DOHH2 (cell line): ENCODE measurements around the gene OLFML2A.

Experiments used
- H3F3A ChIP-seq: fragments of 200-600 bp; sonication (generic), shearing (Covaris generic); 2 replicates; pipeline ENCODE4 v1.6.0; 2016; ENCODE audit warnings: antibody characterized with exemption, mild to moderate bottlenecking; ENCODE audit not compliant: control insufficient read depth, insufficient read depth
- H3K27ac ChIP-seq: fragments of 200-600 bp; sonication (generic); 2 replicates; pipeline ENCODE4 v1.5.1; 2014; ENCODE audit warnings: low read depth, mild to moderate bottlenecking, low read length, moderate library complexity
- H3K27me3 ChIP-seq: fragments of 200-600 bp; sonication (generic); 2 replicates; pipeline ENCODE4 v1.6.1; 2014; ENCODE audit warnings: mild to moderate bottlenecking, low read length, mixed read lengths; ENCODE audit not compliant: control insufficient read depth
- H3K36me3 ChIP-seq: fragments of 200-600 bp; sonication (generic); 2 replicates; pipeline ENCODE4 v1.6.1; 2014; ENCODE audit warnings: mild to moderate bottlenecking, low read length, moderate library complexity, mixed read lengths; ENCODE audit not compliant: control insufficient read depth
- H3K4me1 ChIP-seq: fragments of 200-600 bp; sonication (generic); 2 replicates; pipeline ENCODE4 v1.6.1; 2014; ENCODE audit warnings: mild to moderate bottlenecking, low read length, mixed read lengths; ENCODE audit not compliant: control insufficient read depth
- H3K4me2 ChIP-seq: fragments of 200-600 bp; sonication (generic); 2 replicates; pipeline ENCODE4 v1.6.0; 2014; ENCODE audit warnings: mild to moderate bottlenecking, low read length, moderate library complexity
- H3K4me3 ChIP-seq: fragments of 200-600 bp; sonication (generic); 2 replicates; pipeline ENCODE4 v1.5.1; 2014; ENCODE audit warnings: mild to moderate bottlenecking, low read length, mixed read lengths
- H3K79me2 ChIP-seq: fragments of 200-600 bp; sonication (generic); 2 replicates; pipeline ENCODE4 v1.6.1; 2014; ENCODE audit warnings: mild to moderate bottlenecking, low read length, mixed read lengths; ENCODE audit not compliant: control insufficient read depth
- H3K9me2 ChIP-seq: fragments of 200-600 bp; sonication (generic); replicated peaks from 2 replicates; pipeline ENCODE4 v1.6.1; 2014; ENCODE audit warnings: mild to moderate bottlenecking, low read length, mixed read lengths; ENCODE audit not compliant: control insufficient read depth
- H3K9me3 ChIP-seq: fragments of 200-600 bp; sonication (generic); 2 replicates; pipeline ENCODE4 v1.6.1; 2014; ENCODE audit warnings: antibody characterized with exemption, low read length, mixed read lengths; ENCODE audit not compliant: control insufficient read depth, insufficient read depth
- H4K20me1 ChIP-seq: fragments of 200-600 bp; sonication (generic); 2 replicates; pipeline ENCODE4 v1.6.0; 2014; ENCODE audit warnings: low read depth, mild to moderate bottlenecking, antibody characterized with exemption, low read length, moderate library complexity; ENCODE audit not compliant: control insufficient read depth, insufficient read depth
- CTCF ChIP-seq: fragments of 200-600 bp; sonication (generic); IDR thresholded peaks from one replicate; pipeline ENCODE4 v1.5.1; 2014; ENCODE audit warnings: antibody characterized with exemption, mild to moderate bottlenecking, low read depth, low read length; ENCODE audit not compliant: poor library complexity, severe bottlenecking
- EZH2phosphoT487 ChIP-seq: fragments of 200-600 bp; sonication (generic); IDR thresholded peaks from 2 replicates; pipeline ENCODE4 v1.6.1; 2017; ENCODE audit warnings: borderline replicate concordance, mild to moderate bottlenecking, antibody characterized with exemption, low read length, moderate library complexity, mixed read lengths

Gene OLFML2A

GRCh38 chr9:124794902-124795491 is 18.1 kb downstream of the OLFML2A start:
- Histone ChIP-seq H4K20me1 (no peaks in the 10 kb centered on the region), H3K27me3 (peaks cover 25% of the 10 kb centered on the region), H3K4me2 (no peak overlapping the region), H3K79me2 (no peaks in the 10 kb centered on the region), H3K9me2 (no peaks in the 10 kb centered on the region), H3K4me1 (no peaks in the 10 kb centered on the region), H3K9me3 (no peaks in the 10 kb centered on the region), H3K36me3 (no peaks in the 10 kb centered on the region), H3K27ac (no peak overlapping the region), H3K4me3 (no peak overlapping the region), H3F3A (no peaks in the 10 kb centered on the region)
- no peak for TF ChIP-seq CTCF
- TF ChIP-seq EZH2phosphoT487, result no peak

DNA sequence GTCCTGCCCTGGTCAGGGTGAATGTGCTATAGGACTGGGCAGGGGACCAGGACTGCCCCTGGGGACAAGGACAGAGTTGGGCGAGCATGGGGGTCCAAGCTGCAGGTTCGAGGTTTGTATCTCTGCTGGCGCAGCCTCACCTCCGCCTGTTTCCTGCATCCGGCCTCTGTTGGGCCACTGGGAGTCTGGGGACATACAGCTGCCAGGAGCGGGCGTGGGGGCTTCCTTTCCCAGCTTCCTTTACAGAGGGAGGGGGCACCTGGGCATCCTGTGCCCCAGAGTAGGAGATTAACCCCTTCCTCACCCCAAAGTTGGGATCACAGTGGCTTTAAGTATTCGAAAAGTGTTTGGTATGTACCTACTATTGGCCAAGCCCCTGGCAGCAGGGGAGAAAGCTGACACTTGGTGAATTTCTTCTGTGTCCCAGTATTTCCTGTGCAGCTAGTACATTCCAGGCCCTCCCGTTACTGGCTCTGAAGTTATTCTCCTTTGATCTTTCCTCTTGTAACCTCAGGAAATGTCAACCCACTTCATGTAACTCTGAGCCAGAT is 19.0 kb downstream of the OLFML2A start:
- Histone ChIP-seq H3K27me3 (peaks cover 35% of the 10 kb centered on the region), H3K4me3 (no peak overlapping the region), H4K20me1 (no peaks in the 10 kb centered on the region), H3F3A (no peaks in the 10 kb centered on the region), H3K79me2 (no peaks in the 10 kb centered on the region), H3K27ac (no peak overlapping the region), H3K4me2 (no peak overlapping the region), H3K4me1 (no peaks in the 10 kb centered on the region), H3K9me2 (no peaks in the 10 kb centered on the region), H3K9me3 (no peaks in the 10 kb centered on the region), H3K36me3 (no peaks in the 10 kb centered on the region)
- TF ChIP-seq CTCF, result no peak
- TF ChIP-seq EZH2phosphoT487, result no peak

DNA sequence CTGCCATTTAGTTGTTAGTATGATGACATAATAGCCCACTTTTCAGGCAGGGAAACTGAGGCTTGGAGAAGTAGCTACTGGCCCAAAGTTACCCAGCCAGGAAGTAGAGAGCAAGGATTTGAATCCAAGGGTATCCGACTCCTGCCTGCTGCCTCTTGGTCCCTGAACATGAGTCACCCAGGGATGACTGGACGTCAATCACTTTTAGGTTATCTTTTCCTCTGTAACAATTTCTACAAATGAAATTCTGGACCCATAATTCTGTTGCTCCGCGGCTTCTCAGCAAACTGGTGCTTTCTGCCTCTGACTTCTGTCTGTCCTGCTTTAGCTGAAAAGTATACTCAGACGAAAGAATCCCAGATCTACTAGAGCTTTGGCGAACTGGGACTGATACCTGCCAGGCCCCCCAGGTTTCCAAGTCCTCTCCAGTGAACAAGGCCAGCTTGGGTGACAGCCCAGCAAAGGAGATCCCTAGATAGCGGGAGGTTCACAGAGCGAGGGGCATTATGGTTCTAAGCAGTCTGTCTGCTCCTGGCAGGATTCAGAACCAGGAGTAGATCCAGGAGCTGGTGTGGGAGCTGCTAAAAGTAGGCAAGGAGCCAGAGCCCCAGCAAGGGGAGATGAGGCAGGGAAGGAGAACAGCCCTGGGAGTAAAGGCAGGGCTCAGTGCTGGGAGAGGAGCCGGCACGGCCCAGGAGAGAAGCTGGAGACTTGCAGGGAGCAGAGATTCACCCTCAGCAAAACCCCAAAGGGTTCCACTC is 20.6 kb downstream of the OLFML2A start:
- TF ChIP-seq EZH2phosphoT487 (no peak), CTCF (no peak)
- Histone ChIP-seq H3K9me2 (no peaks in the 10 kb centered on the region), H3K9me3 (no peaks in the 10 kb centered on the region), H3K79me2 (no peaks in the 10 kb centered on the region), H3K4me1 (no peaks in the 10 kb centered on the region), H4K20me1 (no peaks in the 10 kb centered on the region), H3K36me3 (no peaks in the 10 kb centered on the region), H3K4me3 (no peak overlapping the region), H3F3A (no peaks in the 10 kb centered on the region), H3K4me2 (no peak overlapping the region), H3K27ac (no peak overlapping the region), H3K27me3 (peaks cover 41% of the 10 kb centered on the region)
